GM21717 (cell line): ENCODE results near the gene NF1.
"Not testable (repeated sequence)": the region's sequence is repeated elsewhere in the genome, so short reads cannot be mapped to it uniquely, and the experiment has no call there.

Source experiments
- ATAC-seq: cut with Tn5 transposase; IDR thresholded peaks from one replicate; pipeline ENCODE4 v1.9.1; 2021; ENCODE audit warnings: mild to moderate bottlenecking, moderate library complexity; ENCODE audit not compliant: unreplicated experiment

Gene NF1

DNA sequence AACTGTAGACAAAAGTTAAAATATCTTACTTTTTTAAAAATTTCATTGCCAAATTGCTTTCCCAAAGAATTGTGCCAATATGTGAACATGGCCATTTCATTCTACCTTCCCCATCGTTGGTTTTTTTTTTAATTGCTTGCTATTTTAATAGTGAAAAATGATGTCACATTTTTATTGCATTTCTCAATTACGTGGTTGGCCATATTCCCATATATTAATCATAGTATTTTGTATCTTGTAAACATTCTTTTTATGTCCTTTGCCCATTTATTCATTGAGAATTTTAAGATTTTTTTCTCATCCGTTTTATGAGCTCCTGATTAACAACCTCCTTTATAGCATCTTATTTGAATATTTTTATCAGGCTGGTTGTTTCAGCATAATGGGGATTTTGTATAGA is 195.0 kb downstream of the NF1 start:
- no peak for ATAC-seq

- ATAC-seq = no peak
Measured at GRCh38 chr17:31291820-31292219, 197.0 kb downstream of the NF1 start.

DNA sequence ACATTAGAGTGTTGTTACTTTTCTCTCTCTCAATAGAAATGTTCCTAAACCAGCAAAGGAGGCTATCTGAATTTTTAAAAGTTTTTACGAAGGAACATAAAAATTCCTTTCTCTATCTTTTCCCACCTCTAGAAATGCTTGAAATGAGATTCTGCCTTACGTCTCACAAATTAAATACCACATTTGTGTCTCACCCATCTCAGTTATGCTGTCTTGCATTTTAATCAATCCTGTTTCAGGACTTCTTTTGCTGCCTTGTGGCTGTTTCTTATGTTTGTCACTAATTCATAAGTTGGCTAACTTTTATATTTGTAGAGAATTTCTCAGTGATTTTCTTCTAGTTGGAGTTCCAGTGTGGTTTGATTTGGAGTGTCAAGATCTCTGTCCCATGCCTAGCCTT is 198.8 kb downstream of the NF1 start:
- ATAC-seq = no peak

DNA sequence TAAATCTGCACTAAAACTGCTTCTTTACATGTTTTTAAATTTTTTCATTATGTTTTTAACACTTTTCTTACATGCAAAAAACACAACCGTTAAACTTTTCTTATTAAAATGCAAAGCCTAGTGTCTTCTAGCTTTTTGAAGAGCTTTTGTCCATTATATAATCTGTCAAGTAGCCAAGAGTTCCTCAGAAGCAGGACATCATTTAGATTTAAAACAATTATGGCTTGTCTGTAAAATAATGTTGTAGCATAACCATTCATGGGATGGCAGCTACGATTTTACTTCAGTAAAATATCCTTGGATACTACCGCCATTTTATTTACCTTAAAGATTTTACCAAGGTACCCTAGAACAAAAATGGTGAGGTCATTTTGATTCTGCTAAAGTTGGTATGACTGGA is 199.5 kb downstream of the NF1 start:
- ATAC-seq = no peak

DNA sequence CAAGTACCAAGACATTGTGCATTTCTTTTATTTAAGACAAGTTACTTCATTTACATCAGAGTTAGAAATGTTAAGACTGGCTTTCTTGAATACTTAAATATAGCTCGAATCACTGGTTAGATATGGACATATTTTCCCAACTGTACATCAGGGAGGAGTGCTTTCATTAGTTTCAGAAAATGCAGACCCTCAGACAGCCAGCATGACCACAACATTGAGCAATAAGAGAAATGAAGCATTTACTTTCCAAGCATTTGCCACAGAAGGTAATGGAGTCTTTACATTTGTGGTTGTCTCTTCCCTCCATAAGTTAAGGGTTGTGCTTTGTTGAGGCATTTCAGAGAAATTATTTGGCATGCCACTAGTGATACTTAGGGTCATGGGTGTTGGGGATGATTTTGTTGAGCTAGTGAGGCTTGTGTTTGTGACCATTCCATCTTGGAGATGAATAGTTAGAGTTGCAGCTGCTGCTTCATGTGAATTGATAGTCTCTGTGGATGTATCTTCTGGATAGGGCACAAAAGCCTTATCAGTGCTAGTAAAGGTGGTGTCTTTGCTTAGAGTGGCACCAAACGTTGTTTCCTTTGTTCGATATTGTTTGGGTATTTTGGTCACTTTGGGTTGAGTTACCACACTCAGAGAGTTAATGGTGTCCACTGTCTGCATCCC is 200.2 kb downstream of the NF1 start:
- no peak for ATAC-seq

DNA sequence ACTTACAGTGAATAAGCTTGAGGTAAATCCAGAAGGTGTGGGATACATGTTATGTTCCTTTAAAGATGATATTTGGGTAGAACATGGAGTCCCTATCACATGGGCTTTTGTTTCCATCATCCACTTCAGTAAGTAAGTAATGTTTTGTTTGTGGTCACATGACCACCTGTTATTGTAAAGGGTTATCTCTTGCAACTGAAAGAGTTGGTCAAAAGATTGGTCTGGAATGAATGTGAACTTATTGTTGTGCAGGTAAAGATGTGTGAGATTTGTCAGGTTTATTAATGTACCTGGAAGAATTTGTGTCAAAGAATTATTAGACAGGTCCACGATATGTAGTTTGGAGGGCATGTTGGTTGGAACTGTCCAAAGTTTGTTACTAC is 200.7 kb downstream of the NF1 start:
- no peak for ATAC-seq

DNA sequence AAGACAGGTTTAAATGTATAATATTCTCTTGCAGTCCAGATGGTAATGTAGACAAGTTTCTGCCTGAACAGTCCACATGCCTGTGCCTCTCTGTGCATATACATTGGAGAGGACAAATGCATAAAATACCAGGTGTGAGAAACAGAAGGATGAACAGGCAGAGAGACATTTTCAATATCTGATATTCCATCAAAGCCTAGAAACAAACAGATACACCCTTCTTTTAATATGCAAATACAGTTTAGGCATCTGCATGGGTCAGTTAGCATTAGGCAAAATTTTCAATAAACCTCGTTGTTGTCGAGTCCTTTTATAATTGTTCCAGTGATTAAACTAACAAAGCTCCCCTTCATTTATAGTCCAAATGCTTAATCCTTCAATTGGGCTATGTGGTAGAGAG is 201.4 kb downstream of the NF1 start:
- no peak for ATAC-seq

GRCh38 chr17:31297090-31297489 is 202.3 kb downstream of the NF1 start, which contains the start of gene OMG:
OMG (minus strand) TSS chr17:31297239; CDS start chr17:31296331, 908 bp downstream.
- ATAC-seq = no peak

DNA sequence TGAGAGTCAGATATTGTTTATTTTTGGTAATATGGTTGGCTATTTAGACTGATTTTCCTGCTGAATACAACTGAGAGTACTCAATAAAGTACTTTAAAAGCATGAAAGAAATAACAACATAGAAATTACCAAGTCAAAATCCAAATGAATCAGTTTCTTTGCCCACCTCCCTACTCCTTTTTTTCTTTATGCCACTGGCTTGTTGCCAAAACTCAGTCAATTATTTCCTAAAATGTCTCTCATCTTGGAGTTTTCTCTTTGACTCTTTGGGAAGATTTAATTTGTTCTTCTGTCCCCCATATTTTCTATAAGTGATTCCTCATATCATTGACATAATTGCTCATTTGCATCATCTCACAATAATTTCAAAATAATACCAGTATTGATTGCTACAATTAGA is 204.8 kb downstream of the NF1 start:
- ATAC-seq = no peak

- ATAC-seq = no peak
Measured at GRCh38 chr17:31307640-31308039, 212.9 kb downstream of the NF1 start.

GRCh38 chr17:31308372-31309334 is 213.9 kb downstream of the NF1 start:
- no peak for ATAC-seq

- no peak for ATAC-seq
Measured at GRCh38 chr17:31309556-31309955, 214.8 kb downstream of the NF1 start.

GRCh38 chr17:31310260-31310659 is 215.5 kb downstream of the NF1 start:
- no peak for ATAC-seq

DNA sequence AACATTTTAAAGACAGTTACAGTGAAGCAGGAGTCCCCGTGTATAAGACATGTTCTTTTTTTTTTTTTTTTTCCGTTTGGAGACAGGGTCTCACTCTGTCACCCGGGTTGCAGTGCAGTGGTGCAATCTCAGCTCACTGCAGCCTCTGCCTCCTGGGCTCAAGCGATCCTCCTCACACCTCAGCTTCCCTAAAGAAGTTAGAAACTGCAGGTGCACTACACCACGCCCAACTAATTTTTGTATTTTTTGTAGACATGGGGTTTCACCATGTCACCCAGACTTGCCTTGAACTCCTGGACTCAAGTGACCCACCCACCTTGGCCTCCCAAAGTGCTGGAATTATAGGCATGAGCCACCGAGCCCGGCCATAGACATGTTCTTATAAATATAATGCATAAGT is 216.1 kb downstream of the NF1 start:
- ATAC-seq = no peak

GRCh38 chr17:31311526-31311925 is 216.7 kb downstream of the NF1 start:
- no peak for ATAC-seq

- not testable (repeated sequence) for ATAC-seq
Measured at GRCh38 chr17:31312223-31312622, 217.4 kb downstream of the NF1 start.

GRCh38 chr17:31313982-31314781 is 219.4 kb downstream of the NF1 start, which contains the start of gene EVI2B:
EVI2B (minus strand) TSS chr17:31314054; CDS start chr17:31305609, 8,445 bp downstream.
- no peak for ATAC-seq

- ATAC-seq = no peak
Measured at GRCh38 chr17:31314782-31315100, 220.0 kb downstream of the NF1 start.

GRCh38 chr17:31318298-31318801 is 223.6 kb downstream of the NF1 start:
- ATAC-seq = no peak

DNA sequence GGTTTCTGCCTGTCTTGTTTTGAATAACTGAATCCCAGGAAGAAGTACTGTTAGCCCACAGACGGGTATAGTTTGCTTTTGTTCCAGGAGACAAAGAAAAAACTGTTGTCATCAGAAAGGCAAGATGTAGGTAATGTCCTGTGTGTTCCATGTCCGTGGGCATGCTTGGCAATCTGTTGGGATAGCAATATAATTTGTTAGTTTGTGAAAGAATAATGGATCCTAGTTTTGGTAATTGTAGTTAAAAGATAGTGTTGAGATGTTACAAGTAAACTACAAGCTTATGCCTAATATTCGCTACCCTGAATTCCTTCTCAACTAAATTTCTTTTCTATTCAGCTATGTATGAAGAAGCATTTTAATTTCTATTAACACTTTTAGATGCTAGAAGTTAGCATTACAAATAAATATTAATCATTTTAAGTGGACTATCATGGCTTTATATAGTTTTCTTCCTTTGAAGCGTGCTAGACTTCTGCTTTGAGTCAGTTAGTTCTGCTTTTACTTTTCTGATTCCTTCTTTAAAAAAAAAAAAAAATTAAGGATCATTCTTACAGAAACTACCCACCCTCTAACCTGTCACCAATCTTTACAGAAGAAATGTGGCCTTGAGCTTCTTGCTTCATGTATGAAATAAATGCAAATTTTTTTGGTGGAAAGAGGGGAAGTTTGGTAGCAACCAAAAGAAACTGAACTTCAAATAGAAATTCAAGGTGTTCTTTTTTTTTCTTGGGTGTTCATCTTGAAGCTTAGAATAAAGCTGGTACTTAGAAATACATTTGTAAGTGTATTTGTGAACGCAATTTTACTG is 224.3 kb downstream of the NF1 start:
- no peak for ATAC-seq
